Germinal center (tissue), 1 donor: Measurements from ENCODE around the gene USP4.
"Not testable (repeated sequence)": the region's sequence is repeated elsewhere in the genome, so short reads cannot be mapped to it uniquely, and the experiment has no call there.

Experiments used
- DNase-seq: peaks from one replicate; pipeline ENCODE4 v3.0.0; 2012; ENCODE audit warnings: mixed read lengths, low spot score

USP4 gene

DNA sequence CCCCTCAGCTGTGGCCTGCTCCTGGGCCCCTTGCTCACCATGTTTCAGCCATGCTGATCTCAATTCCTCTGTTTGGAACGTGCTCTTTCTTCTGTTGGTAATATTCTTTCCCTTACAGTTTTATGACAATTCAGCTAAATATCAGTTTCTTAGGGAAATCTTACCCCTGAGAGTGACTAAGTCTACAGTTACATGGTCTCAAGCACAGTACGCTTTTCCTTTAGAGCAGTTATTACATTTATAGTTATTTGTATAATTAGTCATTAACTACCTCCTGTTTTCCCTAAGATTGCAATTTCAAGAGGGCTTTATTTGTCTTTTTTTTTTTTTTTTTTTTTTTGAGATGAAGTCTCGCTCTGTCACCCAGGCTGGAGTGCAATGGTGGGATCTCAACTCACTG lies 86.3 kb downstream of the USP4 start:
- no peak for DNase-seq

- DNase-seq = no peak
Measured at GRCh38 chr3:49248840-49249227, 91.0 kb downstream of the USP4 start.

DNA sequence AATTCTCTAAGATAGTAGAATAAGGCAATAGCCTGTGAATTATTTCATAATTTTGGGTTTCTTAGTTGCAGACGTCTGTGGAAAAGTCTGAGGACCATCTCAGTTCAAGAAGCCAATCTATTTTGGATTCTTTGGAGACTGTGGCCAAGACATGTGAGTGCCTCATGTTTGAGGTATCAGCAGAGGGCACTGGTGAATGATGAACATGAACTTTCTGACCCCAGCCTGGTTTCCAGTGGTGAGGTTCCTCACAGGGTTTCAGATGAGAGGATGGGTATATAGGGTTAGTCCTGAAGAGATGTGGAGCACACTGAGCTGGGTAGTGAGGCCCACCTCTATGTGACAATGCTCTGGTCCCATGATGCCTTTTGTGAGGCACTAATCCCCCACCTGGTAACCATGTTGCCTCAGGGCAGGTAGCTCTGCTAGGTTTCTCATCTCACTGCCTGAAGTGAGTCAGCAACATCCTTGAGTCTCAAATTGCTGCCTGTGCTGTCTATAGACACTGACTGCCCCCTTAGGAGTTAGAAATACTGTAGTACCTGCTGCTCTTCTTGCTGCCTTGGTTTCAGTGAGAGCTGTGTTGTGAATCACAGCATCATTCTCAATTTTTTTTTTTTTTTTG lies 95.2 kb downstream of the USP4 start:
- no peak for DNase-seq

GRCh38 chr3:49240091-49240490 lies 99.8 kb downstream of the USP4 start:
- DNase-seq = not testable (repeated sequence)

GRCh38 chr3:49238274-49239127 lies 101.4 kb downstream of the USP4 start:
- no peak for DNase-seq

GRCh38 chr3:49237344-49237743 lies 102.5 kb downstream of the USP4 start:
- DNase-seq = no peak

DNA sequence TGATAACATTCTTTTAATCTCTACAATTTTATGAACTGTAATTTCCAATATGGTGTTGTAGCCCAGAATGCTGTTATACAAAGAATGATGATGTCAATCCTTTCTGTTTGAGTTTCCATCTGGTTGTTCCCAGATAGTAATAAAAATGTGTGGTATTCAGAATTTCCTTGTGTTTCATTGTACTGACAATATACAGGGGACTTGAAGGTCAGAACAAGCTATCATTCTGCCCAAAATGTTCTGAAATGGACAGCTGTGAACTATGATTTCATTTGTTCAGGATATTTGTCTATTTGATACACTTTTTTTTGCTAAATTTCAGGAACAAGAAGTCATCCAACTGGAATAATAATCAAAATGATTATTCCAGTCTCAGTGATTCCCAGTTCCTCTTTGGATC lies 103.6 kb downstream of the USP4 start:
- no peak for DNase-seq

GRCh38 chr3:49228817-49229216 lies 111.0 kb downstream of the USP4 start:
- DNase-seq = not testable (repeated sequence)
